ENCODE measurements around the gene CA5A.

DNA sequence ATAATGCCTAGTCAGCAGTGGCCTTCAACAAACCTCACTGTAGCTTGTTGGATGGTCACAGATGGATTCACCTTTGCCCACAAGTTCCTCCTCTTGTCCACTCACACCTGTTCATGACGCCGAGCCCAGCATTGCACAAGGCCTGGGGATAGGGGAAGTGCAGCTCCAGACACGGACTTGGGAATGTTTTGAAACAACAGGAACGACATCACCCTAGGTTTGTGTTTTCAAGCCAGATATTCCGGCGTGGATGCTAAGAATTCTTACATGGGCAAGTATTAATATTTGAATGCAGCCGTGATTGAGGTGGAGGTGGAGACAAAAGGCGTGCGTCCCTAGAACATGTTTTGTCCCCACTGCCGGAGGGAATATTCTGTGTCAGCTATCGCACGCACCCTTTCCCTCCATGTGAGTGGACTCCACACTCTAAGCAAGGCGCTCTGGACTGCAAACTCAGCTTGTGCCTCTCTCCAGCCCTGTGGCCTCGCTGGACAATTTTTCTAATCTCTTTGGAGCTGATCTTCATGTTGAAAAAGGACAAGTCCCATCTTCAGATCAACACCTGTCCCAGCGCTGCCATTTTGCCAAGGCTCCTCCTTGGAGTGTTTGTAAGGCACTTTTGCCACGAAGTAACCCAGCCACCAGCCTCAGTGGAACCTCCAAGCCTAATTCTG, 12.9 kb upstream of the CA5A start:
- TF ChIP-seq, protein P1, sequence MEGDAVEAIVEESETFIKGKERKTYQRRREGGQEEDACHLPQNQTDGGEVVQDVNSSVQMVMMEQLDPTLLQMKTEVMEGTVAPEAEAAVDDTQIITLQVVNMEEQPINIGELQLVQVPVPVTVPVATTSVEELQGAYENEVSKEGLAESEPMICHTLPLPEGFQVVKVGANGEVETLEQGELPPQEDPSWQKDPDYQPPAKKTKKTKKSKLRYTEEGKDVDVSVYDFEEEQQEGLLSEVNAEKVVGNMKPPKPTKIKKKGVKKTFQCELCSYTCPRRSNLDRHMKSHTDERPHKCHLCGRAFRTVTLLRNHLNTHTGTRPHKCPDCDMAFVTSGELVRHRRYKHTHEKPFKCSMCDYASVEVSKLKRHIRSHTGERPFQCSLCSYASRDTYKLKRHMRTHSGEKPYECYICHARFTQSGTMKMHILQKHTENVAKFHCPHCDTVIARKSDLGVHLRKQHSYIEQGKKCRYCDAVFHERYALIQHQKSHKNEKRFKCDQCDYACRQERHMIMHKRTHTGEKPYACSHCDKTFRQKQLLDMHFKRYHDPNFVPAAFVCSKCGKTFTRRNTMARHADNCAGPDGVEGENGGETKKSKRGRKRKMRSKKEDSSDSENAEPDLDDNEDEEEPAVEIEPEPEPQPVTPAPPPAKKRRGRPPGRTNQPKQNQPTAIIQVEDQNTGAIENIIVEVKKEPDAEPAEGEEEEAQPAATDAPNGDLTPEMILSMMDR (IDR thresholded peaks at IDR 0.05 in 4 of 5, conservative IDR thresholded peaks at IDR 0.05 in 1 of 5), result no peak
- TF ChIP-seq POLR2A (IDR thresholded peaks at IDR 0.05), result no peak

Measured in gastrocnemius medialis (tissue), 4 donors.